Activated CD4-positive, alpha-beta T cell treated with anti-CD3 and anti-CD28 coated beads, Interleukin-10, Interleukin-2, amounts not matched to agents 100 ng/mL and 50 ng/mL, durations not matched to agents 16 hours and 8 hours (primary cell): Measurements from ENCODE around the gene GPR83.
"Not testable (repeated sequence)": the region's sequence is repeated elsewhere in the genome, so short reads cannot be mapped to it uniquely, and the experiment has no call there.

Experiments
- DNase-seq: peaks from one replicate; pipeline ENCODE4 v3.0.0-alpha.2; 2020

GPR83 gene

DNA sequence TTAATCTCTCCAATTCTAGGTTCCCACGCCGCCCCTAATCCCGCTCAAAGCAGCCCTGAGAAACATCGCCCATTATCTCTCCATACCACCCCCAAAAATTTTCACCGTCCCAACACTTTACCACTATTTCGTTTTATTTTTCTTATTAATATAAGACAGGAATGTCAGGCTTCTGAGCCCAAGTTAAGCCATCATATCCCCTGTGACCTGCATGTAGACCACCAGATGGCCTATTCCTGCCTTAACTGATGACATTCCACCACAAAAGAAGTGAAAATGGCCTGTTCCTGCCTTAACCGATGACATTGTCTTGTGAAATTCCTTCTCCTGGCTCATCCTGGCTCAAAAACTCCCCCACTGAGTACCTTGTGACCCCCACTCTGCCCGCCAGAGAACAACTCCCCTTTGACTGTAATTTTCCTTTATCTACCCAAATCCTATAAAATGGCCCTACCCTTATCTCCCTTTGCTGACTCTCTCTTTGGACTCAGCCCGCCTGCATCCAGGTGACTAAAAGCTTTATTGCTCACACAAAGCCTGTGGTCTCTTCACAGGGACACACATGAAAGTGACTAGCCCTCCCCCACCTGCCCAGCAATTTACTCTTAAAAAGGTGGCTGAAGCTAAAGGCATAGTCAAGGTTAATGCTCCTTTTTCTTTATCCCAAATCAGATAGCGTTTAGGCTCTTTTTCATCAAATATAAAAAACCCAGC, 50.2 kb downstream of the GPR83 start:
- DNase-seq, result not testable (repeated sequence)

DNA sequence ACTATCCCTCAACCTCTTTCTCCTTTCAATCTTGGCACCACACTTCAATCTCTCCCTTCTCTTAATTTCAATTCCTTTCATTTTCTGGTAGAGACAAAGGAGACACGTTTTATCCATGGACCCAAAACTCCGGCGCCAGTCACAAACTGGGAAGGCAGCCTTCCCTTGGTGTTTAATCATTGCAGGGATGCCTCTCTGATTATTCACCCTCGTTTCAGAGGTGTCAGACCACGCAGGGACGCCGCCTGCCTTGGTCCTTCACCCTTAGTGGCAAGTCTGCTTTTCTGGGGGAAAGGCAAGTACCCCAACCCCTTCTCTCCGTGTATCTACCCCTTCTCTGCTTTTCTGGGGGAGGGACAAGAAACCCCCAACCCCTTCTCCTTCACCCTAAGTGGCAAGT, 54.9 kb downstream of the GPR83 start:
- DNase-seq, result not testable (repeated sequence)

DNA sequence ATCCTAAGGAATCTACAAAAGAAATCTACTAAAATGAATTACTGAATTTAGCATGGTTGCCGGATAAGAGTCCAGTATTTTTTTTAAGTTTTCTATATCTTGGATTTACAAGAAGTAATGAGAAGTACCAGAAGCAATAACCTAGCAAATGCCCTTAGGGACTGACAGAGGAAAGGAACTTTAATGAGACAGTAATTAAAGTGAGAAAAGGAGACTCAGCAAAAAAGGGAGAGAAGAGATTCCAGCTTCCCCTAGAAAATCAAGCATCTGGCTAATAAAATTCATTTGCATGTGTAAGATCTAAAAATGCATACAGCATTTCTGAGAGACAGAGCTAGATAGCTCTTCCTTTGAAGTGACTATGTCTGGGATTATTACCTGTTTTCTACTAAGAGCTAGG, 57.7 kb downstream of the GPR83 start:
- no peak for DNase-seq

DNA sequence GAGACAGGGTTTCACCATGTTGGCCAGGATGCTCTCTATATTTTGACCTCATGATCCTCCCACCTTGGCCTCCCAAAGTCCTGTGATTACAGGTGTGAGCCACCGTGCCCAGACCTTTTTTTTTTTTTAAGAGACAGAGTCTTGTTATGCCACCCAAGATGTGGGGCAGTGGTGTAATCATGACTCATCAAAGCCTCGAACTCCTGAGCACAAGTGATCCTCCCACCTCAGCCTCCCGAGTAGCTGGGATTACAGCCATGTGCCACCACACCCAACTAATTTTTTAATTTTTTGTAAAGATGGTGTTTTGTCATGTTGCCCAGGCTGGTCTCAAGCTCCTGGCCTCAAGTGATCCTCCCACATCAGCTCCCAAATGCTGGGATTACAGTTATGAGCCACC, 59.0 kb downstream of the GPR83 start:
- DNase-seq, result no peak

DNA sequence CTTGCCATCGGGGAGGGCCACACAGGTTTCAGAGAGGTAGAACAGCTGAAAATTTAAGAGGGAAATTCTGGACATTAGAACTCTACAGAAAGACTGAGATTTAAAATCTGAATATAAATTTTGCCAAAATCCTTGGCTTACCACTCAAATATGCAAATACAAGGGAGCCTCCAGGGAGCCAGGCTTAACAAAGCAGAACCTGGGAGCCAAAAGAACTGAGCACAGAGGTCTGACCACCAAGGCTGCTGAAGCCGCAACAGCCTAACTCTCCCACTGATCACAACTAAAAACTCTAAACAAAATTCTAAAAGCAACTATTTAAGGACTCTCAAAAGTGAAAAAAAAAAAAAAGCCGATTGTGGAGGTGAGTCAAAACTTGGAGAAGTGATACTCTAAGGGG, 62.6 kb downstream of the GPR83 start:
- DNase-seq, result no peak

DNA sequence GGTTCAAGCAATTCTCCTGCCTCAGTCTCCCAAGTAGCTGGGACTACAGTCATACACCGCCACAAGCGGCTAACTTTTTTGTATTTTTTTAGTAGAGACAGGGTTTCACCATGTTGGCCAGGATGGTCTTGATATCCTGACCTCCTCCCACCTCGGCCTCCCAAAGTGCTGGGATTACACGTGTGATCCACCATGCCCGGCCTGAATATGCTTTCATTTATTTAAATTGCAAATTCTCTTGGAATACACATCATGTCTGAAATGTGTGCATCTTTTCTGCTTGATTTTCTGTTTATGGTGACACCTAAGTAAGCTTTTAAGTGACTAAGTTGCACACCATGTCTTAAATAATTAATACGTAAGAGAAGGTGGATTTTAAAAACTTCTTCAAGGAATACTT, 65.2 kb downstream of the GPR83 start:
- DNase-seq, result no peak

DNA sequence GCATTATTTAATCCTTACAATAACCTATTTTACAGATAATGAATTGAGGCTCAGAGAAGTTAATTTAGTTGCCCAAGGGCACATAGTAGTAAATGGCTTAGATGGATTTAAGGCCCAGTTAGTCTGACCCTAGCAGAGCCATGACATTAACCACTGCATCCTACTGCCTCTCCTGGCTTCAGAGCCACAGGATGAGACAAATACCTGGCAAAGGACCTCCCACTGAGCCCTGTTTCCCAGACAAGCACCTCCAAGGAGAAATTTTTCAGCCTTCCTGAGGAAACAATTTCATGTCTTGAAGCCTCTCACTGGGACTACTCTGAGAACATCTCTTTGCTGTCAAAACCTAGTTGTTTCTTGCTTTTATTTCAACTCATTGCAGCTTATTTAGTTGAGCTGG, 68.4 kb downstream of the GPR83 start:
- no peak for DNase-seq

DNA sequence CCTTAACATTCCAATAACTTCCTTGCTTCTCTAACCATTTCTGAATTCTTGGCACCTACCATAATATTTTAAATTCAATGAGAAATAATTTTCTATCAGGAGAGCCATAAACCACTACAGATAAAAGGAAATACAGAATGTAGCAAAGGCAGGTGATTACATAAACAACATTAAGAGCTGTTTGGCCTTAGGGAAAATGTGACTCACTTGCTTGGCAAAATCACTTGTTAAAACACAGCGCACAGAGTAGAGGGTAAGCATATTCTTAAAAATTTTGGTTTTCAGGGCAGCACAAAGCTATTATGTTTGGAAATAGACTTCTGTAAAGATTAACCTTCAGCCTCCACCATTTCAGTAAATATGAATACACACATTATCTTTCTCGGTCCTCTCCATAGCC, 70.4 kb downstream of the GPR83 start:
- no peak for DNase-seq

DNA sequence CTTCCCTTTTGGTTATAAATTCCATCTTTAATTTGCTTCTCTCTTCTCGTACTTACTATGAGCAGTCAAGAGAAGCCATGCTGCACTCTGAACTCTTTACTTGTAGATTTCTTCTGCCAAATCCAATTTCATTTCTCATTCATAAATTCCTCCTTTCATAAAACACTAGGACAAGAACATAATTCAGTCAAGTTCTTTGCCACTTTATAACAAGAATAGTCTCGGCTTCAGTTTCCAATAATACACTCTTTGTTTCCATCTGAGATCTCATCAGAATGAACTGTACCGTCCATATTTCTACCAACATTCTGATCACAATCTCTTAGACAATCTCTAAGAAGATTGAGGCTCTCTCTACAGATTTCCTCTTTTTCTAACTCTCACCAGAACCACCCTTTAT, 71.7 kb downstream of the GPR83 start:
- DNase-seq, result no peak

DNA sequence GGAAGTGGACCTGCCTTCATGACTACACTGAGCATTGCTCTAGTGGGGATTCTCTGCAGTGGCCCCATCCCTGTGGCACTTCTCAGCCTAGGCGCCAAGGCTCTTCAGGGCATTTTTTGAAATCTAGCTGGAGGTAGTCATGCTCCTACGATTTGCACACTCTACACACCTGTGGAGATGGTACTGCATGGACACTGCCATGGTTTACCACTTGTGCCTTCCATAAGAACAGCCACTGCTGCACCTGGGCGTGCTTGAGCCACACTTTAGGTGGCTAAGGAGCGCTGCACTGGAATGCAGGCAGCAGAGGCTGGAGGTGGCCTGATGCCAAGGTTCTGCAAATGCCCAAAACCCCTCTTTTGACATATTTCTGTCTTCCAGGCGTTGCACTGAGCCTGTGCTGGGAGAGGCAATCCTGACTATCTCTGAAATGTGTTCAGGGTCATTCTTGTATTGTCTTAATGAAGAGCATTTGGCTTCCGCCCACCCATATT, 72.6 kb downstream of the GPR83 start:
- DNase-seq, result no peak
